Stimulated activated CD4-positive, alpha-beta T cell treated with anti-CD3 and anti-CD28 coated beads, Interleukin-15, amount 100 ng/mL, for 1 hour (primary cell): ENCODE data around the gene GLI1.
"Not testable (repeated sequence)": the region's sequence is repeated elsewhere in the genome, so short reads cannot be mapped to it uniquely, and the experiment has no call there.

Experiments
- DNase-seq, 2 donors: peaks; one replicate each; pipeline ENCODE4 v3.0.0-alpha.2; 2020; ENCODE audit warnings: low read depth in 1 of 2, low spot score in 1 of 2

The GLI1 gene

GRCh38 chr12:57496822-57497221 is 37.2 kb downstream of the GLI1 start:
- no peak for DNase-seq

- no peak for DNase-seq
Observed at GRCh38 chr12:57497223-57498131, 37.9 kb downstream of the GLI1 start.

GRCh38 chr12:57498132-57498502 is 38.5 kb downstream of the GLI1 start:
- no peak for DNase-seq

GRCh38 chr12:57498571-57498970 is 39.0 kb downstream of the GLI1 start:
- DNase-seq = no peak

GRCh38 chr12:57500213-57500612 is 40.6 kb downstream of the GLI1 start:
- DNase-seq = no peak

- not testable (repeated sequence) for DNase-seq
Observed at GRCh38 chr12:57502311-57502969, 42.9 kb downstream of the GLI1 start.

- DNase-seq = not testable (repeated sequence)
Observed at GRCh38 chr12:57506541-57506940, 47.0 kb downstream of the GLI1 start.

- DNase-seq = not testable (repeated sequence)
Observed at GRCh38 chr12:57507796-57508195, 48.2 kb downstream of the GLI1 start.

GRCh38 chr12:57511161-57511560 is 51.6 kb downstream of the GLI1 start:
- no peak for DNase-seq

- DNase-seq = no peak
Observed at GRCh38 chr12:57511588-57512325, 52.2 kb downstream of the GLI1 start.

- DNase-seq = no peak
Observed at GRCh38 chr12:57512665-57513064, 53.1 kb downstream of the GLI1 start.

GRCh38 chr12:57513266-57513665 is 53.7 kb downstream of the GLI1 start:
- DNase-seq = no peak

GRCh38 chr12:57513677-57514076 is 54.1 kb downstream of the GLI1 start:
- not testable (repeated sequence) for DNase-seq

GRCh38 chr12:57514246-57514645 is 54.7 kb downstream of the GLI1 start:
- not testable (repeated sequence) for DNase-seq

- no peak for DNase-seq
Observed at GRCh38 chr12:57514720-57515407, 55.3 kb downstream of the GLI1 start.

GRCh38 chr12:57515408-57515933 is 55.9 kb downstream of the GLI1 start:
- DNase-seq = no peak

GRCh38 chr12:57515934-57516541 is 56.5 kb downstream of the GLI1 start:
- DNase-seq = no peak

- no peak for DNase-seq
Observed at GRCh38 chr12:57516617-57517153, 57.1 kb downstream of the GLI1 start.

- no peak for DNase-seq
Observed at GRCh38 chr12:57517187-57517586, 57.6 kb downstream of the GLI1 start.

- DNase-seq = not testable (repeated sequence)
Observed at GRCh38 chr12:57517718-57518117, 58.1 kb downstream of the GLI1 start.
